GM18505 (cell line): ENCODE measurements around the gene C1QTNF7.

Experiments used
- ATAC-seq: cut with Tn5 transposase; IDR thresholded peaks from one replicate; pipeline ENCODE4 v1.9.1; 2021; ENCODE audit not compliant: unreplicated experiment
- POLR2A ChIP-seq: IDR thresholded peaks from 4 replicates; pipeline ENCODE4 v1.6.1; 2011; ENCODE audit warnings: borderline replicate concordance; ENCODE audit not compliant: insufficient read depth, insufficient read length; ENCODE audit errors: extremely low read depth

The C1QTNF7 gene

DNA sequence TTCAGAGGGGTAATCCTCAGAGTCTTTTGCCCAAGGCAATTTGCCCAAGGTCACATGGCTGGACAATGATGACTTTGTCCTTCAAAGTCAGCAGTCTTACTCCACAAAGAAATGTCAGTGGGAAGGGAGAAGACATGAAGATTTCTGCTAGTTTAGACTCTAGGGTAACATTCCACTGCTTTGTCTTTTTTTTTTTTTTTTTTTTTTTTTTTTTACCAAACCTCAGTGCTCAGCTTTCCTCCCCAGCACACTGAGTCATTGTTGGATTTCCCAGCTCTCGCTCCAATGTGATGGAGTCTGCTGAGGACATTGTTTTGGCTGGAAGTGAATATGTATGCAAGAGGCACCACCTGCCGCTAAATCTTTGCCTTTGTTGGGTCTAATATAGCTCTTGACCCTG, 7.2 kb upstream of the C1QTNF7 start:
- no peak for ATAC-seq
- no peak for TF ChIP-seq POLR2A

DNA sequence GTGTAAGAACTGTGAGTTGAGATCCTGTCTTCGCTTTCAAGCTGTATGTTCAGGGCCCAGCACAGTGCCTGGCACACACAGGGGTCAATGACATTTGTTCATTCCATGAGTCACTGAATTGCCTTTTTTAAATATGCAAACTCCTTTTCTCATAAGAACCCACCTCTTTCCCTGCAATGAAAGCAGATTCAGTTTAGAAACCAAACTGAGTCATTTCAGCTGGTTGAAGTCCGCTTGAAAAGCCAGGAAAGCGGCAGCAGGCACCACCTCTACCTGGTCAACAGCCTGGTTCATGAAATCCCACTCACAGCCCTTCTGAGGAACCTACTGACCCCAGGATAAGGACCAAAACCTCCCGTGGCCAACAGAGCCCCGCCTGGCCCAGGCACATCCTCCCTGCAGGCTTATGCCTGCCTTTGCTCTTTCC, 4.5 kb upstream of the C1QTNF7 start:
- ATAC-seq = no peak
- no peak for TF ChIP-seq POLR2A

GRCh38 chr4:15425520-15425919, 2.3 kb upstream of the C1QTNF7 start:
- no peak for TF ChIP-seq POLR2A
- no peak for ATAC-seq

DNA sequence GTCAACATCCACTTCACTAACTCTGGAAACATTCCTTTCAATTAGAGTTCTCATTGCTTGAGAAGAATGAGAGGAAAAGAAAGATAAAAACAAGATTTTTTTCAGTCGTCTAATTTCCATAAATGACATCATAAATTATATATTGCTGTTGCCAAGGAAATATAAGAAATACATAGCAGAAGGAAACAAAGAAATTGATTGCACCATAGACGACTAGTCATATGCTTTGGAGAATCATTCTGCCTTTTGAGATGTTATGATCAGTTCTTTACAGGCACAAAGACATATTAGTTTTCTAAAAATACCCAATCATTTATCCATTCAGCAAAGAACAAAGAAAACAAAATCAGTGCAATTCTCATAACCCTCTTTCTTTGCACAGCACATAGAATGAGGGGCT, 672 bp upstream of the C1QTNF7 start:
- no peak for TF ChIP-seq POLR2A
- no peak for ATAC-seq

DNA sequence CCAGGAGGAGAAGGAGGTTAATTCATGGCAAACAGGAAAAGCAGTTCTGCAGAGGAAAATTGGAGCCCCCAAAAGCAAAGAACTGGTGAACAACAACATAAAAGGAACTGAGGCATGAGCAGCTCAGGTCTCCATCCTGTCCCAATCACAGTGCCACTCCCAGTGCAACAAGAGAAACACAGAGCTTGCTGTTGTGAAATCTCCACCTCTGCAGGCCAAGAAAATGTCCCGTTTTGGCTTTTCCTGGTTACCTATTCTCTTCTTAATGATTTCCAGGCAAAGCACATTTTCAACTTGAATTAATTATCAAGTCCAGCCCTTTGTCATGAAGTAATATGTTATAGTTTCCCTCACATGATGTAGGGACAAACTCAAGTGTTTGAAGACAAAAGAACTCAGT, 778 bp downstream of the C1QTNF7 start:
- TF ChIP-seq POLR2A = no peak
- ATAC-seq = no peak

DNA sequence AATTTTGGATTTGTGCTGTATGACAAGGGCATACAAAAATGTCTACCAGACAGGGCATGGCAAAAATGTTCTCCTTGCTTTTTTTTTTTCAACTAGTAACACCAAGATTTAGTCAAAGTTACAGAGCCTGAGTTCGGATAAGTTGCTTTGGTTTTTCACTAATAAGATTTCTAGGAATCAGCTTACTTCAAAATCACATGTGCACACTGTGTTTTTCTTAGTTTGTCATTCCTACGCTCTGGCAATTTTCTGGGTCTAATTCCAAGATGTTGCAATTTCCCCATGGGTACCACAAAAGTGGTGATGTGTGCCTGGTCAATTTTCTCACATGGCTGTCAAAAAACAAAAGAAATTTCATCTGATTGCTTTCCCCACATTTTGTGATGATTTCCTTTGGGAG, 6.3 kb downstream of the C1QTNF7 start:
- ATAC-seq = no peak
- no peak for TF ChIP-seq POLR2A

GRCh38 chr4:15434676-15435075, 6.8 kb downstream of the C1QTNF7 start:
- no peak for ATAC-seq
- TF ChIP-seq POLR2A = no peak

DNA sequence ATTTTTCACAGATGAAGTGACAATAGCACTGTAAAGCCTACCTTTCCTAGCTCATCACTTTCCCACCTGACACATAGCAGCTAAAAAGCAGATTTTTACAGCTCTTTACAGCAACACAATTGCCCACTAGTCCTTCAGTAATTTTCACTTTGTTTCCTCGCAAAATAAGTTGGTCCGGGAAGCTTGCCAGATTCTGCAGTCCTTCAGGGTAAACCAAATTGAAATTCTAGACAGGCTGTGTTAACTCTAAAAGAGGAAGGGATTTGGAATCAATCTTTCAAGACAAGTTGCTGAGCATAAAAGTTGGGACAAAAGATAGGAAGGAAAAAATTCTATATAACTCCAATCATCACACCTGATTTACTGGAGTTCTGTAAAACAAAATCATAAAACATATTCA, 8.7 kb downstream of the C1QTNF7 start:
- no peak for ATAC-seq
- TF ChIP-seq POLR2A = no peak

DNA sequence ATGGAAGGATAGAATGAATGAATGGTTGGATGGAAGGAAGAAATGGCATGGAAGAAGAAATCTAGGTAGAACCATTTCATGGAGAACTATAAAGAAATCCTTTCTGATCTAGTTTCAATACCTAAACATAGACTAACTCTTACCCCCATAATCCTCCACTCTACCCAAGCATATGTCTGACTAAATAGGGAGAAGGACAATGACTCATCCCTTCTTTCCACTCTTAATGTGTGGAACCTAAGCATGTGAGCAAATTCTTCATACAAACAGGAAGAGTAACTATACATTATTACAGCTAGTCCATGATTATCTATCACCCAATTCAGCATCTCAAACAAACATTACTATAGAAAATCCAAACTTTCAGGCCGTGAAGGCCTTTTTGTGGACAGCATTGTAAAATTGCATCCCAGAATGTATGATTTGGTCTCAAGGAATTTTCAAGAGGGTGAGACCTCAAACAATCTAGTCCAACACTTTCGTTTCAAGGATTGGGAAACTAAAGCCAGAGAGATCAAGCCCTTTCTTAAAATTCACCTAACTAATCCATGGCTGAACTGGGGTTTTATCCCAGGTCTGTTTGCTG, 11.2 kb downstream of the C1QTNF7 start:
- TF ChIP-seq POLR2A = no peak
- no peak for ATAC-seq

- no peak for ATAC-seq
- no peak for TF ChIP-seq POLR2A
These were observed 15.7 kb downstream of the C1QTNF7 start for GRCh38 chr4:15443371-15444160.

DNA sequence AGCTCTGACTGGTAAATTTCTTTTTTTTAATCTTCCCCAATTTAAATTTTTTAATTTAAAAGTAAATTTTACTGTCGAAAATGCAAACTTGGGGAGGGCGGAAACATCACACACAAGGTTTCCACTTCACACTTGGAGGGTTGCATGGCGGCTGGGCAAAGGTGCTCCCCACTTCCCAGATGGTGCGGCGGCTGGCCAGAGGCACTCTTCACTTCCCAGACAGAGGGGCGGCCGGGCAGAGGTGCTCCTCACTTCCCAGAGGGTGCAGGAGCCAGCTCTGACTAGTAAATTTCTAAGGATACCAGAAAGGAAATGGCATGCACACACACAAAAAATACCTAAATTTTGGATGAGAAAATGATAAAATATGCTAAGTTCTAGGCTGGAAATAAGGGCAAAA, 16.4 kb downstream of the C1QTNF7 start:
- no peak for TF ChIP-seq POLR2A
- ATAC-seq = no peak

GRCh38 chr4:15444879-15445547, 17.2 kb downstream of the C1QTNF7 start:
- no peak for TF ChIP-seq POLR2A
- no peak for ATAC-seq

DNA sequence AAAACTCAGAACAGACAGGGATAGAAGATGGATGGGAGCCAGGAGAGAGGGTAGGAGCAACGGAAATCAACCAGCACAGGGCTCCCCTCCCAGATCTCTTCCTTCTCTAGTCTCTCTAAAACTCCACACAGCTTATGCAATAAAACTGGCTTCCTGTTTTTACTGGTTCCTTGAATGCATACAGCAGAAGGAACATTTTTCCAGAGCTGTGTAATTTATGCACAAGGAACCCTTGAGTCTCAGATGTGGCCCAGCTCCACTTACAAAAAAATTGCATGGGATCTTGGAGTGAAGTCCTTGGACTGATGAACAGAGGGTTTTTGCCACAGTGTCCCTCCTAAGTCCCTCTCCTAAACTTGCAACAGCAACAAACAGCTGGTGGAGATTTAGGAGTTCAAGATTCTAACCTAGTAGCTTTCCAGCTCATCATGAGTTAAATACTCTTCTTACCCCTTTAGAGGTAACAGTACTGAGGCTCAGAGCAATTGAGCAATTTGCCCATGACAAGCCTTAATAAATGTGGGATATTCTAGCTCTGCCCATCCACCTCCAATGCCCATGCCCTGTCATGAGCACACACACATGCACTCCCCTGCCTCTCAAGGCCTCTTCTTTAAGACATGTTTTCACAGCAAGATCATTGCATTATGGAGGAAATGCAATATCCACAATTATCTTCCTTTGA, 23.5 kb downstream of the C1QTNF7 start:
- no peak for TF ChIP-seq POLR2A
- ATAC-seq = no peak
